Liver (tissue), 9 donors: ENCODE measurements around the gene TCFL5. TPM values are rescaled to one million over a fixed set of nuclear protein-coding genes. Genes with fewer than 3 reads are reported as not detected.

Experiments
- DNase-seq: peaks from one replicate; pipeline ENCODE4 v3.0.0-alpha.2; 2017; ENCODE audit warnings: low spot score
- H3K27ac ChIP-seq, 2 donors: one replicate each; pipeline ENCODE4 v1.7.0; 2013; ENCODE audit warnings: inconsistent platforms in 2 of 2, low read length in 2 of 2, control low read depth in 1 of 2, low read depth in 1 of 2, mild to moderate bottlenecking in 1 of 2
- H3K27me3 ChIP-seq, 4 donors: one replicate each; pipeline versions ENCODE4 v1.6.1 to v1.7.0; 2013; ENCODE audit warnings: low read length in 3 of 4, inconsistent platforms in 1 of 4, mild to moderate bottlenecking in 1 of 4, moderate library complexity in 1 of 4; ENCODE audit not compliant: control insufficient read depth in 4 of 4, insufficient read depth in 4 of 4
- H3K36me3 ChIP-seq, 4 donors: one replicate each; pipeline versions ENCODE4 v1.6.1 to v1.7.0; 2013; ENCODE audit warnings: low read length in 3 of 4, mild to moderate bottlenecking in 3 of 4, low read depth in 1 of 4, moderate library complexity in 1 of 4; ENCODE audit not compliant: control insufficient read depth in 4 of 4, insufficient read depth in 3 of 4
- H3K4me1 ChIP-seq, 4 donors: one replicate each; pipeline versions ENCODE4 v1.6.1 to v1.7.0; 2013; ENCODE audit warnings: low read length in 3 of 4, mild to moderate bottlenecking in 3 of 4, moderate library complexity in 1 of 4; ENCODE audit not compliant: control insufficient read depth in 4 of 4, insufficient read depth in 4 of 4
- H3K4me3 ChIP-seq, 3 donors: one replicate each; pipeline versions ENCODE4 v1.6.1 to v1.7.0; 2013; ENCODE audit warnings: low read length in 3 of 3, control low read depth in 1 of 3, low read depth in 1 of 3, mild to moderate bottlenecking in 1 of 3
- H3K9ac ChIP-seq, 2 donors: one replicate each; pipeline ENCODE4 v1.7.0; 2013; ENCODE audit warnings: low read length in 2 of 2, mild to moderate bottlenecking in 2 of 2, moderate library complexity in 2 of 2, control low read depth in 1 of 2, low read depth in 1 of 2
- H3K9me3 ChIP-seq, 4 donors: one replicate each; pipeline versions ENCODE4 v1.6.1 to v1.7.0; 2013; ENCODE audit warnings: low read length in 3 of 4; ENCODE audit not compliant: control insufficient read depth in 4 of 4
- ATF3 ChIP-seq: IDR thresholded peaks from 2 replicates; pipeline ENCODE4 v1.6.1; 2016; ENCODE audit warnings: antibody characterized with exemption
- CTCF ChIP-seq: fragments of 150-350 bp; IDR thresholded peaks from 2 replicates; pipeline ENCODE4 v1.5.1; 2017; ENCODE audit warnings: improper control_type of control experiment, low read depth, low read length; ENCODE audit not compliant: missing input control
- EGR1 ChIP-seq, 2 donors: IDR thresholded peaks; 2 replicates each; pipeline ENCODE4 v1.6.1; 2016 to 2018; ENCODE audit warnings: antibody characterized with exemption in 2 of 2, low read depth in 2 of 2
- FOXA1 ChIP-seq: IDR thresholded peaks from 2 replicates; pipeline ENCODE4 v1.6.1; 2016; ENCODE audit warnings: antibody characterized with exemption
- GABPA ChIP-seq, 2 donors: IDR thresholded peaks in 1 of 2; conservative IDR thresholded peaks in 1 of 2; 2 replicates each; pipeline ENCODE4 v1.6.1; 2016; ENCODE audit warnings: antibody characterized with exemption in 2 of 2, mild to moderate bottlenecking in 1 of 2, moderate library complexity in 1 of 2
- HNF4A ChIP-seq, 2 donors: conservative IDR thresholded peaks; 2 replicates each; pipeline ENCODE4 v1.6.1; 2016; ENCODE audit warnings: antibody characterized with exemption in 2 of 2, mild to moderate bottlenecking in 2 of 2
- HNF4G ChIP-seq: IDR thresholded peaks from 2 replicates; pipeline ENCODE4 v1.6.1; 2016; ENCODE audit warnings: antibody characterized with exemption
- MAX ChIP-seq: IDR thresholded peaks from 2 replicates; pipeline ENCODE4 v1.6.1; 2016; ENCODE audit warnings: antibody characterized with exemption
- NR2F2 ChIP-seq: IDR thresholded peaks from 2 replicates; pipeline ENCODE4 v1.6.1; 2016; ENCODE audit warnings: antibody characterized with exemption
- RAD21 ChIP-seq, 2 donors: IDR thresholded peaks; 2 replicates each; pipeline ENCODE4 v1.6.1; 2016; ENCODE audit warnings: antibody characterized with exemption in 2 of 2, mild to moderate bottlenecking in 2 of 2
- REST ChIP-seq: IDR thresholded peaks from 2 replicates; pipeline ENCODE4 v1.6.1; 2016; ENCODE audit warnings: antibody characterized with exemption, mild to moderate bottlenecking
- SP1 ChIP-seq: IDR thresholded peaks from 2 replicates; pipeline ENCODE4 v1.6.1; 2018; ENCODE audit warnings: antibody characterized with exemption, mild to moderate bottlenecking
- TAF1 ChIP-seq: conservative IDR thresholded peaks from 2 replicates; pipeline ENCODE4 v1.6.1; 2016; ENCODE audit warnings: antibody characterized with exemption, mild to moderate bottlenecking
- YY1 ChIP-seq: IDR thresholded peaks from 2 replicates; pipeline ENCODE4 v1.6.1; 2016; ENCODE audit warnings: antibody characterized with exemption, mild to moderate bottlenecking
- ZBTB33 ChIP-seq: IDR thresholded peaks from 2 replicates; pipeline ENCODE4 v1.6.1; 2016; ENCODE audit warnings: antibody characterized with exemption
- WGBS: extraction: QIAGEN DNeasy Blood & Tissue Kit; methylation state at CpG from one replicate; pipeline ENCODE4 v1.1.7; 2013; 5-methylcytosine and 5-hydroxymethylcytosine counted together
- polyA plus RNA-seq, 2 donors: library from polyadenylated mRNA; stranded (reverse) in 1 of 2; unstranded in 1 of 2; fragments of 200-250 nt in 1 of 2; fragments of >200 nt in 1 of 2; fragmentation: Nextera tagmentation in 1 of 2; extraction: Ambion mirVana in 1 of 2; gene quantifications; one replicate each; pipeline versions ENCODE4 v1.2.1 to v1.2.3, GENCODE V29; 2013 to 2015
- total RNA-seq, 2 donors: library from RNA; depleted of rRNA; stranded (reverse); fragments of >200 nt; gene quantifications; one replicate each; pipeline ENCODE4 v1.2.3, GENCODE V29; 2014
- donor health status: healthy.
- donor health status: healthy.
- donor health status: healthy.
- donor health status: healthy.
- donor health status: healthy.

Gene TCFL5
- total and polyA plus RNA-seq, 4 donors = 0.79 to 3.8 (median 2.2) TPM

GRCh38 chr20:62892348-62893304, 31.0 kb upstream of the TCFL5 start:
- no peak overlapping the region for H3K9ac ChIP-seq
- H3K36me3 ChIP-seq = peaks cover 14 to 73% (median 52%) of the 10 kb centered on the region in 4 donors
- no peaks in the 10 kb centered on the region for H3K9me3 ChIP-seq
- TF ChIP-seq TAF1 (no peak), RAD21 (IDR thresholded peaks at IDR 0.05) (no peak), YY1 (no peak), ZBTB33 (no peak)
- peaks cover 2 to 18% (median 15%) of the 10 kb centered on the region in 4 donors for H3K4me1 ChIP-seq
- H3K4me3 ChIP-seq = no peak overlapping the region
- WGBS = 89% methylated on average over 25 of the region's 25 CpGs
- no peak overlapping the region for H3K27ac ChIP-seq
- H3K27me3 ChIP-seq = no peaks in the 10 kb centered on the region
- DNase-seq = no peak

- no peak overlapping the region for H3K9ac ChIP-seq
- H3K9me3 ChIP-seq = no peaks in the 10 kb centered on the region
- H3K36me3 ChIP-seq = peaks cover 16 to 72% (median 52%) of the 10 kb centered on the region in 4 donors
- no peak for DNase-seq
- 84% methylated on average over 15 of the region's 15 CpGs for WGBS
- TF ChIP-seq HNF4A (conservative IDR thresholded peaks at IDR 0.05) (no peak), HNF4G (no peak), GABPA (IDR thresholded peaks at IDR 0.05 in 1 of 2, conservative IDR thresholded peaks at IDR 0.05 in 1 of 2) (no peak), ATF3 (no peak), FOXA1 (no peak), SP1 (no peak), MAX (no peak), RAD21 (IDR thresholded peaks at IDR 0.05) (no peak), TAF1 (no peak)
- no peaks in the 10 kb centered on the region for H3K27me3 ChIP-seq
- peaks cover 2 to 32% (median 25%) of the 10 kb centered on the region in 4 donors for H3K4me1 ChIP-seq
- H3K4me3 ChIP-seq = no peak overlapping the region
- no peak overlapping the region for H3K27ac ChIP-seq
Measured at GRCh38 chr20:62891111-62891510, 29.5 kb upstream of the TCFL5 start.

- DNase-seq = no peak
- peaks cover 16 to 67% (median 49%) of the 10 kb centered on the region in 4 donors for H3K36me3 ChIP-seq
- TF ChIP-seq ZBTB33 (no peak), EGR1 (IDR thresholded peaks at IDR 0.05; ENCODE audit: low read depth in 2 of 2) (no peak), NR2F2 (no peak), CTCF (no peak), YY1 (no peak), REST (no peak), HNF4G (no peak), SP1 (no peak), RAD21 (IDR thresholded peaks at IDR 0.05) (no peak), MAX (no peak)
Measured at GRCh38 chr20:62890444-62890843, 28.8 kb upstream of the TCFL5 start.

More at GRCh38 chr20:62890444-62890843, 28.8 kb upstream of the TCFL5 start:
- no peak overlapping the region for H3K9ac ChIP-seq
- WGBS = 90% methylated on average over 7 of the region's 7 CpGs
- no peaks in the 10 kb centered on the region for H3K9me3 ChIP-seq
- H3K27ac ChIP-seq = no peak overlapping the region
- H3K27me3 ChIP-seq = no peaks in the 10 kb centered on the region
- no peak overlapping the region for H3K4me3 ChIP-seq
- peaks cover 2 to 32% (median 25%) of the 10 kb centered on the region in 4 donors for H3K4me1 ChIP-seq
